Lower lobe of right lung (tissue), 2 donors: Measurements from ENCODE around the gene PARL. TPM values are rescaled to one million over a fixed set of nuclear protein-coding genes. Genes with fewer than 3 reads are reported as not detected.

Experiments used
- ATAC-seq, 2 donors: fragments of 200-7000 bp; cut with Tn5 transposase; one replicate each; pipeline ENCODE4 v1.9.1; 2020 to 2022; ENCODE audit warnings: mild to moderate bottlenecking in 2 of 2, moderate library complexity in 2 of 2
- DNase-seq: peaks from one replicate; pipeline ENCODE4 v3.0.0-alpha.2; 2020
- H3K27ac ChIP-seq: fragments of 200-600 bp; one replicate; pipeline ENCODE4 v1.8.0; 2022
- H3K27me3 ChIP-seq: fragments of 200-600 bp; one replicate; pipeline ENCODE4 v1.8.0; 2022; ENCODE audit warnings: low read depth
- H3K36me3 ChIP-seq: fragments of 200-600 bp; one replicate; pipeline ENCODE4 v1.8.0; 2022; ENCODE audit warnings: mild to moderate bottlenecking
- H3K4me1 ChIP-seq: fragments of 200-600 bp; one replicate; pipeline ENCODE4 v1.8.0; 2022
- H3K4me3 ChIP-seq: fragments of 200-600 bp; one replicate; pipeline ENCODE4 v1.8.0; 2022; ENCODE audit warnings: mild to moderate bottlenecking
- H3K9me3 ChIP-seq: fragments of 200-600 bp; one replicate; pipeline ENCODE4 v1.8.0; 2022
- intact Hi-C: fragments of 100-400 bp; cut with DNase I; formaldehyde crosslinking; loops from one replicate; pipeline ENCODE4 v1.11.0; 2022
- total RNA-seq: library from RNA; stranded (reverse); fragmentation: NEBNext Ultra II Directional; extraction: Animal tissue kit (Norgen Biotek cat#: 25700); gene quantifications from one replicate; pipeline ENCODE4 v1.2.1, GENCODE V29; 2021
- TF ChIP-seq, protein P1 (sequence below): fragments of 200-600 bp; IDR thresholded peaks from one replicate; pipeline ENCODE4 v1.8.0; 2022; ENCODE audit warnings: antibody characterized with exemption, mild to moderate bottlenecking
- donor health status: DM: no; HTN: yes; CAD: no; lungs with severe emphysema.

The PARL gene
- total RNA-seq, 1 donor from 2014 or later = 41.8 TPM

DNA sequence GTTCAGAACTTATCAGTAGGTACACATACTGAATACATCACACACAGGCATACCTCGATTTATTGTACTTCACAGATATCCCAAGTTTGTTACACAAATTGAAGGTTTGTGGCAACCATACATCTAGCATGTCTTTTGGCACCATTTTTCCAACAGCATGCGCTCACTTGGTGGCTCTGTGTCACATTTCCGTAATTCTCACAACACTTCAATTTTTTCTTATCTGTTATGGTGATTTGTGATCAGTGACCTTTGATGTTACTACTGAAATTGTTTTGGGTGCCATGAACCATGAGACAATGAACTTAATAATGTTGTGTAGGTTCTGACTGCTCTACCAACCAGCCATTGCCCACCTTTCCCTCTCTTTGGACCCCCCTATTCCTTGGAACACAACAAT, 10.8 kb downstream of the PARL start:
- intact Hi-C loops = no loop called here

DNA sequence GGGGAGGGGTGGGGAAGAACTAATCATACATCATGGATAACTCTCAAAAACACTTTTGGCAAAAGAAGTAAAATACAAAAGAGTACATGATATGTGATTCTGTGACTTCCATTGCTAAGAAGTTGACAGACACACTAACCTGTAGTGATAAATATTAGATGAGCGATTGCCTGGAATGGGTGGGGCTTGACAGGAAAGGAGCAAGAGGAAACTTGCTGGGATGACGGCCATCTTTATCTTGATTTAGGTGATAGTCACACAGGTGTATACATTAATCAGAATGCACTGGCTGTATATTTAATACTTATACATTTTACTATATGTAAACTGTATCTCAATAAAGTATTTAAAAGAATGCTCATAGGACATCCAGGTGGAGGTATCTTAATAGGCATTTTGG, 13.1 kb downstream of the PARL start:
- TF ChIP-seq, protein P1, sequence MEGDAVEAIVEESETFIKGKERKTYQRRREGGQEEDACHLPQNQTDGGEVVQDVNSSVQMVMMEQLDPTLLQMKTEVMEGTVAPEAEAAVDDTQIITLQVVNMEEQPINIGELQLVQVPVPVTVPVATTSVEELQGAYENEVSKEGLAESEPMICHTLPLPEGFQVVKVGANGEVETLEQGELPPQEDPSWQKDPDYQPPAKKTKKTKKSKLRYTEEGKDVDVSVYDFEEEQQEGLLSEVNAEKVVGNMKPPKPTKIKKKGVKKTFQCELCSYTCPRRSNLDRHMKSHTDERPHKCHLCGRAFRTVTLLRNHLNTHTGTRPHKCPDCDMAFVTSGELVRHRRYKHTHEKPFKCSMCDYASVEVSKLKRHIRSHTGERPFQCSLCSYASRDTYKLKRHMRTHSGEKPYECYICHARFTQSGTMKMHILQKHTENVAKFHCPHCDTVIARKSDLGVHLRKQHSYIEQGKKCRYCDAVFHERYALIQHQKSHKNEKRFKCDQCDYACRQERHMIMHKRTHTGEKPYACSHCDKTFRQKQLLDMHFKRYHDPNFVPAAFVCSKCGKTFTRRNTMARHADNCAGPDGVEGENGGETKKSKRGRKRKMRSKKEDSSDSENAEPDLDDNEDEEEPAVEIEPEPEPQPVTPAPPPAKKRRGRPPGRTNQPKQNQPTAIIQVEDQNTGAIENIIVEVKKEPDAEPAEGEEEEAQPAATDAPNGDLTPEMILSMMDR = no peak
- peaks cover 21% of the 10 kb centered on the region for H3K36me3 ChIP-seq

More for the DNA sequence above, 10.8 kb downstream of the PARL start:
- no peaks in the 10 kb centered on the region for H3K9me3 ChIP-seq
- DNase-seq = no peak
- H3K4me3 ChIP-seq = no peak overlapping the region
- ATAC-seq = no peak
- TF ChIP-seq, protein P1 = no peak
- peaks cover 5% of the 10 kb centered on the region for H3K4me1 ChIP-seq
- H3K27me3 ChIP-seq = no peaks in the 10 kb centered on the region
- peaks cover 15% of the 10 kb centered on the region for H3K36me3 ChIP-seq
- H3K27ac ChIP-seq = no peak overlapping the region

DNA sequence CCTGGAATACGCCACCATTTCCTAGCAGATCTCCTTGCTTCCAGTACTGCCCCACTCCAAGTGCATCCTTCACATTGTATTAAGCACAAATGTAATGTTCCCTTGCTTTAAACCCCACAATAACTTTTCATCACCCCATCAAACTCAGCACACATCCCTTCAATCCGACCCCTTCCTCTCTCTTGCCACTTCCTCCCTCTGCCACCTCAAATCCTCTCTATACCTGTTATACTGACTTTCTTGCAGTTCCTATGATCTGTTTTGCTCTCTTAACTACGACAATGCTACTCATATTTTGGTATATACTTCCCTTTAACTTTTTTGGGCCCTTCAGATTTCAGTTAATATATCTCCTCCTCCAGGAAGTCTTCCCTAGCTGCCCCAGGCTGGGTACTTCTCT, 14.1 kb downstream of the PARL start:
- Histone ChIP-seq H3K4me1 (no peaks in the 10 kb centered on the region), H3K36me3 (peaks cover 23% of the 10 kb centered on the region), H3K9me3 (no peaks in the 10 kb centered on the region), H3K27me3 (no peaks in the 10 kb centered on the region), H3K27ac (no peak overlapping the region), H3K4me3 (no peak overlapping the region)
- TF ChIP-seq, protein P1 = no peak
- DNase-seq = no peak
- intact Hi-C loops = no loop called here
- ATAC-seq = no peak

More for the DNA sequence above, 13.1 kb downstream of the PARL start:
- intact Hi-C loops = no loop called here
- H3K27ac ChIP-seq = no peak overlapping the region
- no peak for ATAC-seq
- no peaks in the 10 kb centered on the region for H3K4me1 ChIP-seq
- DNase-seq = no peak
- H3K27me3 ChIP-seq = no peaks in the 10 kb centered on the region
- no peak overlapping the region for H3K4me3 ChIP-seq
- H3K9me3 ChIP-seq = no peaks in the 10 kb centered on the region

DNA sequence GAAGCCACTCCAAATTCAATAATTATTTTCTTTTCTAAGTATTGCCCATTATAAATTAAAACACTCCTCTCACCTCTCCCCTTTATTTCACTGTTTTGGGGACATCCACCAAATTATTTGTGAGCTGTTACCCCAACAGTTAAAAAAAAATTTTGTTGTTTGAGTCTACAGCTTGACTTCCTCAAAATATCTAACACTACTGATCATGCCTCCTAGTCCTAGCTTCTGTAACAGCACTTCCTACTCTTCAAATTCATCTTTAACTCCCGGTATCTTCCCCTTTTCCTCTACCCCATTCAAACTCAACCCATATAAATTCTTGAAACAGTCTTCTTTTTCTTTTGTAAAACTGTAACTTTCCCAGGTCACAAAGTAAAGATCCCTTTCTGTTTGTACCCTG, 15.9 kb downstream of the PARL start:
- Histone ChIP-seq H3K9me3 (no peaks in the 10 kb centered on the region), H3K4me3 (no peak overlapping the region), H3K27me3 (no peaks in the 10 kb centered on the region), H3K27ac (no peak overlapping the region), H3K36me3 (peaks cover 40% of the 10 kb centered on the region), H3K4me1 (no peaks in the 10 kb centered on the region)
- TF ChIP-seq, protein P1 = no peak
- ATAC-seq (no peak), DNase-seq (no peak)
- intact Hi-C loops = no loop called here

DNA sequence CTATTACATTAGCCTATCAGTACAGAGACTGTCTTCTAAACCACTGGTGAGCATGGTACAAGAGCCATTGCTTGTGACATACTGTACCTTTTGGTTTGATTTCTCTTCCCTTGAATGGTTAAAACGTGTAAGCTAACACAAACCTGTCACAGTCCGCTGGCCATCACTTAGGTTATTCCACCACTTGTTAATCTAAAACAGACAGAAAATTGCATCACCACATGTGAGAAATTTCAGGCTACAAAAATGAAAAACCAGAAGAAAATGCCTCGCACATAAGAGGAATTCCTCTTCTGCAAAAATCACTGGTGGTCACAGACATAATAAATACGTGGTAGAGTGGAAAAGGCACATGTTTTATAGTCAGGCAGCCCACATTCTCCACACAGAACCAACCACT, 22.1 kb downstream of the PARL start:
- H3K4me1 ChIP-seq = no peaks in the 10 kb centered on the region
- H3K9me3 ChIP-seq = no peaks in the 10 kb centered on the region
- DNase-seq (no peak), ATAC-seq (no peak)
- no peak overlapping the region for H3K27ac ChIP-seq
- intact Hi-C loops = no loop called here
- peaks cover 99% of the 10 kb centered on the region for H3K36me3 ChIP-seq
- no peak overlapping the region for H3K4me3 ChIP-seq
- TF ChIP-seq, protein P1 = no peak
- no peaks in the 10 kb centered on the region for H3K27me3 ChIP-seq

DNA sequence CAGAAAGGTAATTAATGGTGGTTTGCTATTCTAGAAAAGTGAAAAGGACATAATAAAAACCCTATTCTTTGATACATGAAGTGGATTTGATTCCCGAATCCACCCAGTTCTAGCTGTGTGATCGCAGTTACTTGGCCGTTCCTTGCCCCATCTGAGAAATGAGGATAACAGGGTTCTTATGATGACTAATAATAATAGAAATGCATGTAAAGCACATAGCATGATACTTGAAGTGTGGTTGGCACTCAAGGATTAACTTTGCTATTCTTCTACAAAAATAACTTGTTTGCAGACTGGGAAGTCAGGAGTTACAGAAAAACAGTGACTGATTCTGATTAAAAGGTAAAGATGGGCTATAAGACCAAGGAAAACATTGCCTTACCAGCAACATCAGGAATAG, 26.8 kb downstream of the PARL start:
- no peaks in the 10 kb centered on the region for H3K4me1 ChIP-seq
- intact Hi-C loops = no loop called here
- ATAC-seq = no peak
- H3K9me3 ChIP-seq = no peaks in the 10 kb centered on the region
- no peak overlapping the region for H3K4me3 ChIP-seq
- TF ChIP-seq, protein P1 = no peak
- no peak for DNase-seq
- H3K27ac ChIP-seq = no peak overlapping the region
- H3K27me3 ChIP-seq = no peaks in the 10 kb centered on the region
- H3K36me3 ChIP-seq = peaks cover 82% of the 10 kb centered on the region
